ENCODE data around the gene LRRK2.

Gene LRRK2

DNA sequence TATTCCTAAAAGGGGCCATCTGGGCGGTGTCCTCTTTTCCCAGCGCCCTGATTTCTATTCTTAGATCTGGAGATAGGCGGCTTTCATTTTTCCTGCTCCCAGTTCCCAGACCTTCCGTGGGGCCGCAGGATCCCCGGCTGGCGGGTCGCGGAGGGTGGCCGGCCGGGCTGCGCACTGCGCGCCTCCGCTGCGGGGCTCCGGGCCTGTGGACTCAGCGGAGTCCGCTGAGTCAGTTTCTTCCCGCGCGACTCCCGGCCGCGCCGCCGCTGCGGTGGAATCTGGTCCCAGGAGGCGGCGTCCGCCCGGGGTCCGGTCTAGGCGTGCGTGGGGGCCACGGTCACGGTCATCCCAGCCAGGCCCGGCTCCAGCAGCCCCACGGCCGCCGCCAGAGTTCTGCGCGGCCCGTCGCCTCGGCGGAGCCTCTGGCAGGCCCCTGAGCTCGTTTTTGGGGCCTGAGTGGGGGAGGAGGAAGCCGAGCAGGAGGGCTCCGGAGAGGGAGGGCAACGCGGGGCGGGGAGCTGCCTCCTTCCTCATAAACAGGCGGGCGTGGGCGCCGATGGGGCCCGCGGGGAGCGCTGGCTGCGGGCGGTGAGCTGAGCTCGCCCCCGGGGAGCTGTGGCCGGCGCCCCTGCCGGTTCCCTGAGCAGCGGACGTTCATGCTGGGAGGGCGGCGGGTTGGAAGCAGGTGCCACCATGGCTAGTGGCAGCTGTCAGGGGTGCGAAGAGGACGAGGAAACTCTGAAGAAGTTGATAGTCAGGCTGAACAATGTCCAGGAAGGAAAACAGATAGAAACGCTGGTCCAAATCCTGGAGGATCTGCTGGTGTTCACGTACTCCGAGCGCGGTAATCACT is at the start of gene LRRK2:
Gene LRRK2 (plus strand): TSS at position 559 of the 853 bp plus-strand sequence. CDS start 135 bp downstream, at position 694.
- TF ChIP-seq, protein P1, sequence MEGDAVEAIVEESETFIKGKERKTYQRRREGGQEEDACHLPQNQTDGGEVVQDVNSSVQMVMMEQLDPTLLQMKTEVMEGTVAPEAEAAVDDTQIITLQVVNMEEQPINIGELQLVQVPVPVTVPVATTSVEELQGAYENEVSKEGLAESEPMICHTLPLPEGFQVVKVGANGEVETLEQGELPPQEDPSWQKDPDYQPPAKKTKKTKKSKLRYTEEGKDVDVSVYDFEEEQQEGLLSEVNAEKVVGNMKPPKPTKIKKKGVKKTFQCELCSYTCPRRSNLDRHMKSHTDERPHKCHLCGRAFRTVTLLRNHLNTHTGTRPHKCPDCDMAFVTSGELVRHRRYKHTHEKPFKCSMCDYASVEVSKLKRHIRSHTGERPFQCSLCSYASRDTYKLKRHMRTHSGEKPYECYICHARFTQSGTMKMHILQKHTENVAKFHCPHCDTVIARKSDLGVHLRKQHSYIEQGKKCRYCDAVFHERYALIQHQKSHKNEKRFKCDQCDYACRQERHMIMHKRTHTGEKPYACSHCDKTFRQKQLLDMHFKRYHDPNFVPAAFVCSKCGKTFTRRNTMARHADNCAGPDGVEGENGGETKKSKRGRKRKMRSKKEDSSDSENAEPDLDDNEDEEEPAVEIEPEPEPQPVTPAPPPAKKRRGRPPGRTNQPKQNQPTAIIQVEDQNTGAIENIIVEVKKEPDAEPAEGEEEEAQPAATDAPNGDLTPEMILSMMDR (conservative IDR thresholded peaks at IDR 0.05; ENCODE audit: low read depth, low read length), result no peak
- peak within 1 kb of the TSS; percentile 50 for H3K4me3 ChIP-seq (ENCODE audit: low read length)
- no peak for DNase-seq (ENCODE audit: low read depth)

DNA sequence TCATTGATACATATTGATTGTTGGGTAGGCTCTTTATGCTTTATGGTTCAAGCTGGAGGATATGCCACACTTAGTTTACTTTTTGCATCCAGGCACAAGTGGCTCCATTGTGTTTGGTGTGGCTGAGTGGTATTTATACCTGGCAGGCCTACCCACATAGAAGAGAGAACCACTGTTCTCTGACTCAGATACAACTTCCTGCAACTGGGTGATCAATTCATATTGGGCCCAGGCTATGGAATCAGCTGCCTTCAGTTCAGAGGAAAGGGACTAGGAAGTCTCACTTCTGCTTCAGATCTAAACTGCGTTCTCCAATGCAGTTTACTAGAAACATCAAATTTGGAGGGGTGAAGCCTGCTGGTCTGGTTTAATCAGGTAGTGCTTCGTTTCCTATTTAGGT is 49.8 kb upstream of the LRRK2 start:
- no peak for DNase-seq (ENCODE audit: low read depth)
- TF ChIP-seq, protein P1 (conservative IDR thresholded peaks at IDR 0.05; ENCODE audit: low read depth, low read length), result no peak
- H3K4me3 ChIP-seq (ENCODE audit: low read length), result no peak overlapping the region

DNA sequence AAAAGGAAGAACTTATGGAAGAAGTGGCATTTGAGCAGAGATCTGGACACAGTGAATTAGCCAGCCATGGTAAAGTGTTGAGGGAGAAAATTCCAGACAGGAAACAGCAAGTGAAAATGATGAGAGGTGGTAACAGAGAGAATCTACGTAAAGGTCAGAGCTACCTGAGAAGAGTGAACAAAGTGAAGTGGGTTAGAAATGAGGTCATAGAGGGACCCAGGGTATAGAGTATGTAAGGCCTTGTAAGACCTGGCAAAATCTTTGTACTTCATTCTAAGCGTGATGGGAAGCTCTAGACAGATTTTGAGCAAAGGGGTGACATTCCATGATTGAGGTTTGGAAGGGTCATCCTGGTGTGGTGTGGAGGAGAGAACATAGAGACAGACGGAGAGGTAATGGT is 49.3 kb upstream of the LRRK2 start:
- TF ChIP-seq, protein P1 (conservative IDR thresholded peaks at IDR 0.05; ENCODE audit: low read depth, low read length), result no peak
- no peak overlapping the region for H3K4me3 ChIP-seq (ENCODE audit: low read length)
- DNase-seq (ENCODE audit: low read depth), result no peak

DNA sequence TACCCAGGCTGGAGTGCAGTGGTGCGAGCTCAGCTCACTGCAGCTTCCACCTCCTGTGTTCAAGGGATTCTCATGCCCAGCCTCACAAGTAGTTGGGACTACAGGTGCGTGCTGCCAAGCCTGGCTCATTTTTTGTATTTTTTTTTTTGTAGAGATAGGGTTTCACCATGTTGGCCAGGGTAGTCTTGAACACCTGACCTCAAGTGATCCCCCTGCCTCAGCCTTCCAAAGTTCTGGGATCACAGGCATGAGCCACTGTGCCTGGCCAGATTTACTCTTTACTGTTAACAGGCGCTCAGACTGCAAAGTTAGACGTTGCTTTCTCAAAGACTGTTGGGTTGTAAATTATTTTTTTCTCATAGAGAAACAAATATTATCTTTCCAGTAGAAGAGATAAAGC is 46.1 kb upstream of the LRRK2 start:
- DNase-seq (ENCODE audit: low read depth), result no peak
- TF ChIP-seq, protein P1 (conservative IDR thresholded peaks at IDR 0.05; ENCODE audit: low read depth, low read length), result no peak
- H3K4me3 ChIP-seq (ENCODE audit: low read length), result no peak overlapping the region

DNA sequence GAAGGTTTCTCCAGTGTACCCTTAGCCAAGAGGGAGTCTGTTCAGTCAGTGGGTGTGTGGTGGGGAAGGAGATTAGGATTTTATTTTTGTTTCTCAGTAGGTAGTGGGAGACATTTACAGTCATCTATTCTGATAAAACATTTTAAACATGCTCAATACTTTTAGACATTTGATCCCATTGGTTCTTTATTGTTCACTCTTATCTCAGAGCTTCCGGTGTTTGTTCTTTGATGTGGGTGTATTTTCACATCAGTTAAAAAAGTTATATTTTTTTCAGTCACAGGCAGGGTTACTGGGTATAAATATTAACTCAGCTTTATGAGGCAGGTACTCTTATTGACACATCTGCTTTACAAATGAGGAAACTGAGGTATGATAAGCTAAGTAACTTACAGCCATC is 43.3 kb upstream of the LRRK2 start:
- no peak for DNase-seq (ENCODE audit: low read depth)
- TF ChIP-seq, protein P1 (conservative IDR thresholded peaks at IDR 0.05; ENCODE audit: low read depth, low read length), result no peak
- no peak overlapping the region for H3K4me3 ChIP-seq (ENCODE audit: low read length)

DNA sequence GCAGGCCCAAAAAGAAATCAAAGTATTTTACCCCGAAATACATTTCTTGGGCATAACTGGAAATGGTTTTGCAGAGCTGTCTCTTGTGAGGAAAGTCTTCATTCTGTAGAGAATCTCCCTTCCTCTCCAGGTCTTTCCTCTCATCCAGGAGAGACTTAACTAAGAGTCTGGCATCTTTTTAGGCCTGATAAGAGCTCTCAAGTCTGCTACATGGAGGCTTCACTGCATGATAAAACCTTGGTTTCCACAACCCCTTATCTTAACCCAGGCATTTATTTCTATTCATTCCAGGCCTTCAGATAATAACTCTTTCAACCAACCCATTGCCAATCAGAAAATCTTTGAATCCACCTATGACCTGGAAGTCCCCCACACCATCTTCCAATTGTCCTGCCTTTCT is 41.1 kb upstream of the LRRK2 start:
- no peak for DNase-seq (ENCODE audit: low read depth)
- TF ChIP-seq, protein P1 (conservative IDR thresholded peaks at IDR 0.05; ENCODE audit: low read depth, low read length), result no peak
- H3K4me3 ChIP-seq (ENCODE audit: low read length), result no peak overlapping the region

All from retinal pigment epithelial cell (primary cell).